ENCODE data around the gene MRPL17.
A peak's percentile ranks its signal among the peaks of the same experiment; 100 is the strongest.

The MRPL17 gene

DNA sequence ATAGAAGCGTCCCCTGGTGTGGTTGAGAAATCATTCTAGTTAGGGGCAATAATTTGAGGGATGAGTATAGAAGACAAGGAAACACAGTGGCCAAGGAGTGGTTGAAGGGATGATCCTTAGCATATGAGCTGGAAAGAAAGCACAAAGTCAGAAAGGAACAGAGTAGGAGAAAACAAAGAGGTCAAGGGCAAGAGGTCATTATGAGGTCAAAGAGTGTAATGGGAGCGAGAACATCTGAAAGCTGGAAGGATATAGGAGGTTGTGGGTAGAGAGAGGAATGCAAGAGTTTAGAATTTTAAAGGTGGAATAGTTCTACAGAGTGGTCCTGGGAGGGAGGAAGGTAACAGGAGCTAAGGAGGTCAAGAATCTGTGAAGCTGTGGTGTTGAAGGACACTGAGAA lies 29.5 kb downstream of the MRPL17 start:
- no peak for DNase-seq

DNA sequence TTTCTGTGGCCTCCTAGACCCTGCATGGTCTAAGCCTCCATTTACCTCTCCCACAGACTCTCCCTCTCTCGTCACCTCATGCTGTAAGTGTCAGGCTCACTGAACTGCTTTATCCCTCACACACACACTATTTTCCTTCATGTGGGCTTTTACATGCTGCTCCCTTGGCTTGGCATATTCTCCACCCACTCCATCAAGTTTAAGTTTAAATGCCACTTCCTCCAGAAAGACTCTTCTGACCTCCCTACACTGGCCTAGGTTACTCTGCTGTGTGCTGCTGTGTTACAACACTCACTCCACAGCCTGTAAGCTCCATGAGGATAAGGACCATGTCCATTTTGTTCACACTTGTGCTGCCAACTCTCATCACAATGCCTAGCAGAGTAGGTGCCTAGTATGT lies 30.0 kb downstream of the MRPL17 start:
- DNase-seq = no peak

DNA sequence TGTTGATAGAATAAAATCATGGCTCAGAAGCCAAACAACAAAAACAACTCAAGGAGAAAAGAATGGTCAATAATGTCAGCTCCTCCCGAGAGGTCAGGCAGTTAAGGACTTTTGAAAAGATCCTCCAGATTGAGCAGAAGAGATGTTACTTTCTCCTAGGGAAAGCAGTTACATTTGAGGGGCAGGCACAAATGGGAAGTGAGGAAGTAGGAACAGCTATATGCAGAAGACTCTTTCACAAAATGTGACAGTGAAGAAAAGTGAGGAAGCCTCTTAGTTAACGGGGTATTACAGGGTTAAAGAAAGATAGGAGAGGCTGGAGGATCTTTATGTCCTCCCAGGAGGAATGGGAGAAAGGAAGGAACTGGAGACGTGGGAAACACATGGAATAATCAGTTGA lies 31.0 kb downstream of the MRPL17 start:
- no peak for DNase-seq

DNA sequence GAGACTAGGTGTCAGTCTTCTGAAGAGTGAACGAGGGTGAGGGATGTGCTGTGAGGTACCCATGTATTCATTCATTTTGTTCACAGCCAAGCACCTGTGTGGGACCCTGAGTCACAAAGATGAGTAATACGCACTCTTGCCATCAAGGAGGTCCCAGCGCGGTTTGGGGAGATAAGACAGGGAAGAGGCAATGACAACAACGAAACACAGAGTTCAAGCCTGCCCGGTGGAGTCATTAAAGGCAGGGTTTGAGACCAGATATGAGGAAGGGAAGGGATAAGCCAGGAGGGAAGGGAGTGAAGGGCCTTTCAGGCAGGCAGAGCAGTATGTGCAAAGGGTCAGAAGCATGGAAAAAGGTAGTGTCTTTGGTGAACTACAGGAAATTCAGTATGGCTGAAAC lies 32.2 kb downstream of the MRPL17 start:
- no peak for DNase-seq

DNA sequence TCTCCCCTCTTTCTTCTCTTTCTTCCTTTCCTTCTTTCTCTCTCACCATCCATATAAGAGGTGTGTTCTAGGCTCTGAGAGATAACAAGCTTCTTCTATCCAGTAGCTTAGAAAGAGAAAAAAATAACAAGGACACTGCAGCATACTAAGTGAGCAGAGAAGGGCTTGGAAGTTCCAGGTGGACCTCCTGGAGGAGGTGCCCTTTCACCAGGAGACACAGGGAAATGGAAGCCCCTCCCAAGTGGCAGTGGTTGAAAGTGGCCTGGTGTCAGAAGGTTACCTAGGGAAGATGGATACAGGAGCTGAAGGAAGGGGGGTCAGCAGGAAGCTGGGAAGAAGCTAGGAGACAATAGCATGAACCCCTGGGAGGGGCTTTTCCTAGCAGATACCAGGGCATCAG lies 33.0 kb downstream of the MRPL17 start:
- no peak for DNase-seq

DNA sequence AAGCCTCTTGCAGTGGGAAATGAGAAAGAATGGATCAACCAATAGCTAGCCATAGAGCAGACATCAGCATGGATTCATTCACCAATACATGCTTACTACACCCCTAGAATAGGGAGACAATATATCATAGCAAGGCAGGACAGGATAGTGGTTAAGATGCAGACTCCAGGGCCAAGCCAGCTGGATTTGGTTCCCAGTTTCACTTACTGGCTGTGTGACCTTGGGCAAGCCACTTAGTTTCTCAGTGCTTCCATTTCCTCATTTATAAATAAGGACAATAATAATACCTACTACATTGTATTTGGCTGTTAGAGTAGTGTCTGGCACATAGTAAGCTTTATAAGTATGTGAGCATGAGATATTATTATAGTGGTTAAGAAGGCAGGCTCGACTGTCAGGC lies 34.6 kb downstream of the MRPL17 start:
- no peak for DNase-seq

DNA sequence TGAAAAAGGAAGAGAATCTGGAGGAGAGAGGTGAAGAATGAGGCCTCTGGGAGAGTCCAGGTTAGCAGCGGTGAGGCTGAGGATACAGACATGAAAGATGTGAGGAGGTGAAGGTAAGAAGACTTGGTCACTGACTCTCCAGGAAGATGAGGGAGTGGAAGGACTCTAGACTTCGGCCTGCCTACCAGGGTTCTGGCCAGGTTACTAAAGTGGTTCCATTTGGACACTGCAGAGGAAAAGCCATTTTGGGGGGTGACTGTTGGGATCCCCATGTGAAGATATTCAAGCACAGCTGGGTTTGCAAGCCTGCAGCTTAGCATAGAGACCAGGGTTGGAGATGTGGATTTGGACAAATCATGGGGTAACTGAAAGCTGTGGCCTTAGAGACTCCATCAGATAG lies 35.3 kb downstream of the MRPL17 start:
- DNase-seq = no peak

DNA sequence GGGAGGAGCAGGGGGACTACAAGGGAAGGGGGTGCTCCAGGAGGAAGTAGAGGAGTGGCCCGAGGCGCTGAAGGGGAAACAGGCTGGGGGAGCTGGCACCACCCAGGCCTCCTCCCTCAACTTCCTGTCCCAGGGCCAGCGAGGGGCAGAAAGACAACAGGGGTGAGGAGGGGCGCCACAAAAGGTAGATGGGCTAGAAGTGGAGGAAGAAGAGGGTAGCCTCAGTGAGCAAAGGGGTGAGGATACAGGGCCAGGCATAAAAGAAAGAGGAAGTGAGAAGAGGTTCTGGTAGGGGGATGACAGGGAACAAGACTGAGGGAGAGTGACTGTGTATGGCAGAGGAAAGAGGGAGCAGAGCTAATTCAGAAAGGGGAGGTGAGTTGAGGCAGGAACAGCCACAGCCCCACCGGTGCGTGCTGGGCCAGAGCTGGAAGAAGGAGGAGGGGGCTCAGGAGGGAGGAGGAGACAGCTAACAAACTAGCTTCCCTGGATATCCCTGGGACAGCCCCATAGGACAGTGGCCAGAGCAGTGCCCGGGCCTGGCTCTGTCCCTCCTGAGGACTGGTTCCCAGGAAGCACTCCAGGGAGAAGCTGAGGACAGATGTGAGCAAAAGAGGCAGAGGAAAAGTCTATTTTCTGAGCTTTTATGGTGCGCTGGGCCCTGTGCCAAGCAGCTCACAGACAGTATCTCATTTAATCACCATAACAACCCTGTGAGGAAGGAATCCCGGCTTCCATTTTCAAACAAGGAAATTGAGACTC lies 36.0 kb downstream of the MRPL17 start:
- peak; percentile 39 for DNase-seq

DNA sequence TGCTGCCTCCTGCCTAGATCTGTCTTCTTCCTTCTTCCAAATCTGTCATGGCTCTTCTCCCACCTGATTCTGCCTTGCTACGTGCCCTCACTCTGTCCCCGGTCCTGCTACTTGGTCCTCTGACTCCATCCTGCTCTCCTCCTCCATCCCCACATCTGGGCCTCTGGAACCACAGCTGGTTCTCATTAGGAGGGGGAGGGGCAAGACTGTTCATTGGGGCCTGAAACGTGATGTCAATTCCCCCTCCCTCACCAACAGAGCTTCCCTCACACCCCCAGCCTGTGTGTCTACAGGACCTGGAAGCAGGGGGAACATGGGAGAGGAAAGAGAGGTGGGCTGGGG lies 36.6 kb downstream of the MRPL17 start:
- no peak for DNase-seq

DNA sequence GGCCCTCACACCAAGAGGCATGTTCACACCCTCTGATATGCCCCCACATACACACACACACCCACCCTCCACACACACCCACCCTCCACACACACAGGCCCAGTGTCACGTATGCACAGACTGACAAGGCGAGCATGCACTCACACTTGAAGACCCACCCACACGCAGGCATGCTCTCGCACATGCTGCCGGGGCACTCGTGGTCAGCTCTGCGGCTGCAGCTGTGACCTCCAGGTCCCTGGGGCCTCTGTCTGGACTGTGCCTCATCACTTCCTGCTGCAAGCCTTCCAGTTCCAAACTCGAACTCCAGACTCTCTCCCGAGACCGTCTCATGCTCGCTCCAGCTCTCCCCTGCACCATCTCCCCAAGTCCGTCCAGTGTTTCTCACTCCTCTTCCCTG lies 37.1 kb downstream of the MRPL17 start:
- DNase-seq = no peak

DNA sequence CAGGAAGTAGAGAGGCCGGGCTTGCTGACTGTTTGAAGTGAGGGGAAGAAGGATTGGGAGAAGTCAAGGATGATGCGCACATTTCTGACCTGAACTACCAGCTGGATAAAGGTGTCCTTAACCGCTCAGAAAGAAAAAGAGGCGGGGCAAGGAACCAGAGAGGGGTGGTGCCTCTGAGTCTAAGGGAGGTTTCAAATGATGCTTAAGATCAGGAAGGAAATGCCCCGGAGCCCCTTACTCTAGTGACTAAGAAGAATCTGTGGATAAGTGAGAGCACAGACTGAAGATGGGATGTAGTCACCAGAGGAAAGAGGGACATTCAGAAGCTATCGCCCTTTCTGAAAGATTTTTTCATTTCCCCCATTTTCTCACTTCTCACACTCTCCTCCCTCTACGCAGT lies 40.2 kb downstream of the MRPL17 start:
- DNase-seq = no peak

DNA sequence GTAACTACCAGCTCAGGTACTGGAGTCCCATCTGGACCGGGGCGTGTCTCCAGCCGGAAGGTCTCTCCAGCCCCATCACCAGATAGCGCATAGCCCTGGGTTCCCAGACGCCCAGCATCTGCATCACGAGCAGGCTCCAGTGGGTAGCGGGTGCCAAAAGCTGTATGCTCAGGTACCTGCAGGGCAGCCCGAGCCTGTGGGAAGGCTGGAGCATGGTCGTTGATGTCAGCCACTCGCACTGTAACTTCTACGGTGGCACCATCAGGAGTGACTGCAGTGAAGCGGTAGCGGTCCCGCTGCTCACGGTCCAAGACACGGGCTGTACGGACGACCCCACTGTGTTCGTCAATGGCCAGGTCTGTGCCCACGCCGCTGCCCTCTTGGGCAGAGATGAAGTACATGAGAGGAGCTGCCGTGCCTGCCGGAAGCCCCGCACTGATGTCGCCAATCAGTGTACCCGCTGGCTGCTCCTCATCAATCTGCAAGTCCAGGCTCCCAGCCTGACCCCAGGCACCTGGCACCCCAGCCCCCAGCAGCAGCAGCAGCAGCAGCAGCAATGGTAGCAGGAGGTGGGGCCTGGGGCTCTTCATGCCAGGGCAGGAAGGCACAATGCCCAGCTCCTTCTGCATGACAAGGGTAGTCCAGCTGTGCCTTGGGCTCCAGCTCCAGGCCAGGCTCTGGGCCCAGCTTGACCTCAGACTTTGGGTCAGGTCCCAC lies 42.0 kb downstream of the MRPL17 start:
- no peak for DNase-seq

DNA sequence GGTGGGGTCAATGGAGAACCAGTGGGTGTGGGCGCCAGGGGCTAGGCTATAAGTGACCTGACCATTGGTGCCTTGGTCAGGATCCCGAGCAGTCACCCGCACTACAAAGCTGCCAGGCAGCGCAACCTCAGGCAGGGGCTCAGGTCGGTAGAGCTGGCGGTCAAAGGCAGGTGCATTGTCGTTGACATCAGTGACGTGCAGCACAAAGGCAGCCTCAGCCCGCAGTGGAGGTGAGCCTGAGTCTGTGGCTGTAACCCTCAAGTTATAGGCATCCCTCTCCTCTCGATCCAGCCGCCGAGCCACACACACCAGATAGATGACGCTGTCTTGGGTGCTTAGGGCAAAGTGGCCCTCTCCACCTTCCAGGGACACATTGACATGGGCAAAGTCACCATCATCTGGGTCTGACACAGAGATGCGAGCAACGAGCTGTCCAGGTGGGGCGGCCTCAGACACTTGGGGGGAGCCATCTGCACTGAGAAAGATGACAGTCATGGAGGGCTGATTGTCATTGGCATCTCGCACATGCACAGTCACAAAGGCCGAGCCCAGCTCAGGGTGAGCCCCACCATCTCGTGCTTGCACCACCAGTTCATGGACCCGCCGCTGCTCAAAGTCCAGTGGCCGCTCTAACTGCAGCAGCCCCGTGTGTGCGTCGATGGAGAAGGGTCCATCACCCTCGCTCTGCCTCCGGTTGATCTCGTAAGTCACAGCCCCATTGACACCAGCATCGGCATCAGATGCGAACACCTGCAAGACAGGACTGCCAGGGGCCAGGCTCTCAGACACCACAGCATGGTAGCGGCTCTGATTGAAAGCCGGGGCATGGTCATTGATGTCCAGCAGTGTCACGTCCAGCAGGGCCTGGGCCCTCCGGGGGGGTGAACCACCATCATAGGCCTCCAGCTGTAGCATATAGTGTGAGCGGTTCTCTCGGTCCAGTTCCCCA lies 42.8 kb downstream of the MRPL17 start:
- DNase-seq = no peak

DNA sequence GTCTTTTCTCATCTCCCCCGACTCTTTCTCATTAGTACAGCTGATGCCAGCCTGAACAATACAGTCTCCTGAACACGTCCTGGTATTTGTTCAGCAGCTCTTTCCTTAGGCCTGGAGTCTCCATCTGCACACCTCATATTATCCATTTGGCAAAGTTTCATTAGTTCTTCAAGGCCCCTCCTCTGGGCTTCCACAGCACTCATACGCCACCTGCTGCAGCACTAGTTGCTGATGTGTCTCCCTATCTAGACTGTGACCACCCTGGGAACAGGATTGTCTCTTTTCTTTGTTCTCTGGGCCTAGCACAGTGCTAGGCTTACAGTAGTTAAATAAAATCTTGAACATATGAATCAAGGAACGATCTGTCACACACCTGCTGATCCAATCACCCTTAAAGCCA lies 44.7 kb downstream of the MRPL17 start:
- no peak for DNase-seq

DNA sequence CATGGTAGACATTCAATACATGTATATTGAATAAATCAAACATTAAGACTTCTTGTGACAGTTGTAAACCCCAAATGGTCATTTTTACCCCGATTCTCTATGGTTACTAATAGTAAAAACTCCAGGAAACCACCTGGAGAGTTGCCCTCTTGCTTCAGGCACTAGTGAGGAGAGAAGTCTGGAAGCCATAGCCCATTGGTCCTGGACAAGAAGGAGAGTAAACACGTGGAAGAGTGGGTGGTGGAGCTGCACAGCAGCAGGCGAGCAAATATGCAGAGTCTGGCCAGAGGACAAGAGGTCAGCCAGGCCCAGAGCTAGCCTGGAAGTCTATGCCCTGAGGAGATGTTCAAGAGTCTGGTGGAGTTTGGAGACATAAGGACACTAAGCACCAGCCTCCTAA lies 45.3 kb downstream of the MRPL17 start:
- no peak for DNase-seq

DNA sequence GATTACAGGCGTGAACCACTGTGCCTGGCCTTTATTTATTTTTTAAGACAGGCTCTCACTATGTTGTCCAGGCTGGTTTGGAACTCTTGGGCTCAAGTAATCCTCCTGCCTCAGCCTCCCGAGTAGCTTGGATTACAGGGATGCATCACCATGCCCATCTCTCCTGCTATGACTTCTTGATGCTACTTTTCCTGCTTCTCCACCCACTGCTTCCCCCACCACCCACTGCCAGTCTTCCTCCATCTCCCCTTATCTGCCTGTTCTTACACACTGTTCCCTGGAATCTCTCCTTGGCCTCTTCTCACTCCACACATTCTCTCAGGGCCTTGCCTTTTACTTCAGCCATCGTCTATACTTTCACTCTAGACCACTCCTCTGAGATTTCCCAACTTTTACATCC lies 46.7 kb downstream of the MRPL17 start:
- DNase-seq = no peak

DNA sequence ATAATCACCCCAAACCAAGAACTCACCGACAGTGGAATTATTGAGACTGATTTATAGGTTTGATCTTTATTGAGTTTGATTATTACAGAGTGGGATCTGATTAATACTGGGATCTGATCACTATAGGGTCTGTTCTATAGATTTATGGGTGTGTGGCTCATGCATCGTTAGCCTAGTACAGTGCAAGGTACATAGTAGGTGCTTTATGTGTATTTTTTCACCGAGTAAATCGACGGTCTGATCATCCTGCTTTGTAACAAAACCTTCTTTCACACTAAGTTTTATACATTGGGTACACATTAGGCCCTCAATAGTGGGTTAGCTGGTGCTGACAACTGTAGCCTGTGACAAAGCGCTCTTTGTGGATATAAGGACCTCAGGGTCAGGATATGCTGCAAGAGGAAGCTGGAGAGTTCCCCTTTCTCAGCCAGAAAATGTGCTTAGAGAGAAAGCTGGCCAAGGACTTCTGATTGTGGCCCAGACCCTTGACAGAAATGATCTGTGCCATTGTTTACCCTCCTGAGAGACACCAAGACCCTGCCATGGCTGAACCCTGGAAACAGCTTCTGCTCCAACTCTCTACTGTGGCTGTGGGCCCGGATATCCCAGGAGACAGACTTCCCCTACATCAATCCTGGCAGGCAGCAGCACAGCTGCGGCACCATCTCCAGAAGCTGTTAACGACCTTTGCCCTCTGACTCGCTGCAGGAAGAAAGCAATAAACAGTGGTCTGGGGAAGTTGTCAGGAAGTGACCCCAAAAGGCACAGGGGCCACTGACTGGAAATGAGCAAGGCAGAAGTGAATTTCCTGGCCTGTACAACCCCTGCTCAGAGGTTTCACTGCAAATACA lies 47.8 kb downstream of the MRPL17 start:
- DNase-seq = no peak

DNA sequence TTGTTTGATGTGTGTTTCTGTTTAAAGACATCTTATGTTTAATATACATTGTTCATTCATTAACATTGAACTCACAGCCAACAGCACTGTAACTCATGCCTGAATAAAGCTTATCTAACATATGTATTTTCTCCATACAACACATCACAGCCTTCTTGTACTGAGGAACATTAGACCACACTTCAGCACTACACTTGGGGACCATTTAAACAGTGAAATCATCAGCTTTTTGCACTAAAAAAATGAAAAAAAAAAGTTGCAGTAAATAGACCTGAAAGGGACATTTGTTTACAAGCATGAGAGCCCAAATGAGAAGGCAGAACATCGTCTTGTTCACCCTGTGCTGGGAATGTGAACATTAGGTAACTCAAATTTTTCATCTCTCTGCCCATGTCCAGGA lies 48.6 kb downstream of the MRPL17 start:
- no peak for DNase-seq

DNA sequence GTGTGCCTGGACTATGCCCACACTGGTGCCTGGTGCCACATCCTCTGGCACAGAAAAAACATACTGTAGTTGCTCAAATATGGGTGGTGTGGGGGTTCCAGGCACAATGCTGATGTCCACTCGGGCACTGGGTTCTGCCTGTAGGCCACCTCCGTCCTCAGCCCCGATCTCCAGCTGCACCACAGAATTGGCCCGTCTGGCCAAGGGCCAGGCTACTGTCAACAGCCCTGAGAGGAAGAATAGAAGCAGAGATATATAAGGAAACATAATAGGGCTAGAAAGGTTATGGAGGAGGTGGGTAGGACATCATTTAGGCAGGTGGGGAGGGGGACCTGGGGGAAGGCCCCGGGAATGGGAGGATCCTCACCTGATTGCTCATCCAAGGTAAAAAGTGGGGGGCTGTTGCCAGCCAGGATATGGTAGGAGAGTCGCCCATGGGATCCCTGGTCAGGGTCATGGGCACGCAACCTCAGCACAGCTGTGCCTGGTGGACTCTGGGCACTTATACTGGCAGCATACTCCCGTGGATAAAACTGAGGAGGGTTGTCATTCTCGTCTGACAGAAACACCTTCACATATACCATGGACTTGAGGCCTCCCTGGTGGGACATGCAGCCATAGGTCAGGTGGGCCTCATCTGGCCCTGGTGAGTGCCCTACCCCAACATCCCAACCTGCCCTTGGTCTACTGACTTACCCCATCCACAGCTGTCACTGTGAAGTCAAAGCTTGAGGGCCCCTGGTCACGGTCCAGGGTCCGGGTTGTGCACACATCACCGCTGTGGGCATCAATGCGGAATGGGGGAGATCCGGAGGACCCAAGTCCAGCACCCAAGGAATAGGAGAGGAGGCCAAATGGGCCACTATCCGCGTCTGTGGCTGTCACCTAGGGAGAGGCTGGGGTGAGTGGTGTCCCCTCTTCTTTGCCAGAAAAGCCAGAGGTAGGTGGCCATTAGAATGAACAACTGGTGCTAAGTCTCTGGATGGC lies 49.4 kb downstream of the MRPL17 start:
- DNase-seq = no peak

DNA sequence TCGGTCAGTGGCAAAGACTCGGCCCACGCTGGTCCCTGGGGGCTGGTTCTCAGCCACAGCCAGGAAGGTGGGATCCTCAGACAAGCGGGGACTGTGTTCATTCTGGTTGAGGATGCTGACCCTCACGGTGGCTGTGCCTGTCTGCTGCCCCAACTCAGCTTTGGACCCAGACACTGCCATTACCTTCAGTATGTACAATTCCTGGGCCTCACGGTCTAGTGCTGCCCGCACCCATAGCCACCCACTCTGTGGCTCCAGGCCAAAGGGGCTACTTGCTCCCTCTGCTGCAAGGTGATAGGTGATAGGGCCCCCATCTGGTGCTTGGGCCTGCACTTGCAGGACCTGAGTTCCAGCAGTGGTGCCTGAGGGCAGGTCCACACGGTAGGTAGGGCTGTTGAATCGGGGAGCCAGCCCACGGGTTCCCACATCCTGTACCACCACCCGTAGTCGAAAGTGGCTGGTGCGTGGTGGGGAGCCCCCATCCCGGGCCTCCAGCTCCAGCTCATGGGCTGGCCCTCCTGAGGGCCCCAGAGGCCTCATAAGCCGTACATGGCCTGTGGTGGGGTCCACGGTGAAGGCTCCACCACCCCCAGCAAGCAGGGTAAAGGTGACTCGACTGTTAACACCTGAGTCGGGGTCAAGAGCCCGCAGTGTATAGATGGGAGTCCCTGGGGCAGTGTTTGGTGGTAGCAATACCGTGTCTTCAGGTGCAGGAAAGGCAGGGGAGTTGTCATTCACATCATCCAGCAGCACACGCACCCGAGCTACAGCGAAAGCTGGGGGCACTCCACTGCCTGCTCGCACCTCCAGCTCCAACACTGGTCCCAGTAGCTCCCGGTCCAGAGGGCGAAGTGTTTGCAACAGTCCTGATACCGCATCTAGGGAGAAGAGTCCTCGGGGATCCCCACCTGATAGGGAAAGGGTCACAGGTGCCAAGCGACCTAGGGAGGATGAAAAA lies 50.7 kb downstream of the MRPL17 start:
- DNase-seq = no peak

All from CD4-positive, alpha-beta T cell treated with Interleukin-12 subunit alpha and Interleukin-12 subunit beta, for 1 hour (primary cell).